Stimulated activated CD8-positive, alpha-beta memory T cell treated with anti-CD3 and anti-CD28 coated beads, Interleukin-2, amount 100 ng/mL, for 48 hours (primary cell): Measurements from ENCODE around the gene LBH.

Experiments
- DNase-seq, 2 donors: peaks; one replicate each; pipeline ENCODE4 v3.0.0-alpha.2; 2020; ENCODE audit warnings: low read depth in 2 of 2

Gene LBH

GRCh38 chr2:30273574-30273929 lies 42.2 kb downstream of the LBH start:
- no peak for DNase-seq

DNA sequence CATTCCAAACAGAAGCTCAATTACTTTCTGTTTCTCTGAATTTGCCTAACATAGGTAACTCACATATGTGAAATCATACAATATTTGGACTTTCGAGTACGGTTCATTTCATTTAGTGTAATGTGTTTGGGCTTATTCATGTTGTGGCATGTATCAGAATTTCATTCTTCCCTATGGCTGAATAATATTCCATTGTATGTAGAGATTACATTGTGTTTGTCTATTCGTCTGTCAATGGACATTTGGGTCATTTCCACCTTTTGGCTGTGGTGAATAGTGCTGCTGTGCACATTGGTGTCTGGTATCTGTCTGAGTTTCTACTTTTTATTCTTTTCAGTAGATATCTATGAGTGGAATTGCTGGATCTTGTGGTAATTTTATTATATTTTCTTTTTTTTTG lies 43.9 kb downstream of the LBH start:
- no peak for DNase-seq

- no peak for DNase-seq
Observed at GRCh38 chr2:30276455-30276911, 45.1 kb downstream of the LBH start.

- no peak for DNase-seq
Observed at GRCh38 chr2:30277582-30277981, 46.2 kb downstream of the LBH start.

DNA sequence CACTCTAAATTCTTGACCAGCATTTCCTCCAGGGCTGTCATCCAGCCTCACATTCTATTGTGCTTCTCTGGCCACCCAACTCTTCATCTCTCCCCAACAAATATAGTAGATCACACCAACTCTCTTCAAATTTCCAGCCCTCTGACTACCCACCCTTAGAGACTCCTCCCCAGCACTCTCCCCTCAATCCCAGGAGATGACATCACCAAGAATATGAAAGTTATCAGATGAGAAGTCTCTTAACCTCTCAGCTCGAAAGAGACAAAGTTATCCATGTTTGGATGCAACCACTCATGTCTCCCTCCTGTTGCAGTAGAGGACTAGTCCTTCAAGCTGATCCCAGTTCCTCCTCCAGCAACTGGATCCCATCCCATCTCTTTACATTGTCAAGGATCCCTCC lies 47.1 kb downstream of the LBH start:
- no peak for DNase-seq

DNA sequence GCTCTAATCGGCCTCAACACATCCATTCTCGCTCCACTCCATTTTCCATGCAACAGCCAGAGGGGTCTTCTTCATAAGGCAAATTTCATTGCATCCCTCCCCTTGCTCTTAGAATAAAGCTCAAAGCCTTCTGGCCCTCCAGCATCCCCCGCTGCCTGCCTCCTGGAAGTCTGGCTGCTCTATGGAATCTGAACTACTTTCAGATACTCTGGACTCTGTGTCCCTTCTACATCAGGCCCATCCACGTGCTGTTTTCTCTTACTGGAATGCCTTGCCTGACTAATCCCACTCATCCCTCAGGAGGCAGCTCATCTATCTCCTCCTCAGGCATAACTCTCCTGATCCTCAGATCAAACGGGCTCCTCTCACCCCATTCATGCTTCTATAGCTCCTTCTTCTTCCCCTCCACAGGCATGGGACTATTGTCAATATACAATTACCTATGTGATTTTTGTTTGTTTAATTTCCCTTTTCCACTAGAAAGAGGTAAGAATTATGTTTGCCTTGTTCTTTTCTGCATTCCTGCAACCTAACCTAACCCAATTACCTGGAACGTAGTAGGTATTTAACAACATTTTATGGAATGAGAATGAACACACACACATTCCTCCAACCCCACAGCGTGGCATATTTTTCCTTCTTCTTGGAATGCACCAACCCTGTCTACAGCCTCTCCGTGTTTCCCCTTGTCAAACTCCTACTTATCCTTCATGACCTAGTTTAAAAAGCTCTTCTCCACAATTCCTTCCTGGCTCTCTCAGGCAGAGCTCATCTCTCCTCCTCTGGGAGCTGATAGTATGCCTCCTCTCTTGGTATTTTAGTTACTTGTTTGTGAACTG lies 49.5 kb downstream of the LBH start:
- no peak for DNase-seq

- no peak for DNase-seq
Observed at GRCh38 chr2:30282081-30282480, 50.7 kb downstream of the LBH start.

DNA sequence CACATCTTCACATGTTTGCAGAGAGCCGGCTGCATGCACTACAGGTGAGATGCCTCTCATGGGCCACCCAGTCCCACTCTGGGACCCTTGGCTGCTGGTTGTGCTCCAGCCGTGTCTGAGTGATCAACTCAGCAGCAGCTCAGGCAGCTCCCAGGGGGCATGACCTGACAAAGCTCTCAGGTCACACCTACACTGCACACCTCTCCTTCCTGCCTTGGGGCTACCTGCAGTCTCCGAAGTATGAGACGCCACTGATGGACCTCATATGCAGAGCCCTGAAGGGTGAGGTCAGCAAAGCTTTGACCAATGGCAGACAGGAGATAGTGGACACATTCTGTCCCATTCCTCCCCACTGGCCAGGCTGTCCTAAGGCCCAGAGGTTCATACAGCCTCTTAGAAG lies 51.4 kb downstream of the LBH start:
- DNase-seq: no peak

DNA sequence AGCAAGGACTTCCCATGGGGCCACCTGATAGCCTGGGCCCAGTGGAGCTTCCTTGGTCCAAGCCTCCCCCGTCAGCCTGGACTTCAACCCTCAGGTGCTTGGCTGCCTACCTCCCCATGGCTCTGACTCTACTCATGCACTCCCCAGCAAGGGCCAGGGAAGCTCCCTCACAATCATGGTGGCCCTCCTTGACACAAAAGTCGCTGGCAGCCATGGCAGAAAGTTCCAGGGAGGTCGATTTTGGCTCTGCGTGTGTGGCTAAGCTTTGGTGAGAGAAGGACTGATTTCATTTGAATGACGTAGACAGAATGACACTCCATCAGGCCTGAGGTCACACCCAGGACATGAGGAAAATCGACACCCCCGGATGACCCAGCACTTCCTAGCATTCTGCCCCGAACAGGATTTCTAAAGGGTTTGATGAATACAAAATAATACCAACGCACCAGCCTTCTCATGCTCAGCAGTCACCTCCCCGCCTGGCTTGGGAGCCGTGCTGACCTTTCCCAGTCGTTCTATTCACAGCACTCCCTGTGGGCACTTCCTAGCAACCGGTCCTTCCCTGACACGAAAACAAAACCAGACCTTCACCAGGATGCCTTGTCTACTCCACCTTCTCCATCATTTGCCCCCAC lies 52.7 kb downstream of the LBH start:
- no peak for DNase-seq

DNA sequence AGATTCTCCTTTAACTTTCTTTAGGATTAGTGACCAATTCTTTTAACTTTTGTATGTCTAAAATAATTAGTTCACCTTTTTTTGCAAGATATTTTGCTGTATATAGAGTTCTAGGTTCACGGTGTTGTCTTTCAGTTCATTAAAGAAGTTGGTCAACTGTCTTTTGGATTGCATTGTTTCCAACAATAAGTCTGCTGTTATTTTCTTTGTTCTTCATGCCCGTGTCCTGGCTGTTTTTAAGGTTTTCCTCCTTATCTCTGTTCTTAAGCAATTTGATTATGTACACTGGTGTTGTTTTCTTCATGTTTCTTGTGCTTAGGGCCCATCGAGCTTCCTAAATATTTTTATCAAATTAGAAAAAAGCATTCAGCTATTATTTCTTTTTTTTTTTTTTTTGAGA lies 54.4 kb downstream of the LBH start:
- DNase-seq: no peak

DNA sequence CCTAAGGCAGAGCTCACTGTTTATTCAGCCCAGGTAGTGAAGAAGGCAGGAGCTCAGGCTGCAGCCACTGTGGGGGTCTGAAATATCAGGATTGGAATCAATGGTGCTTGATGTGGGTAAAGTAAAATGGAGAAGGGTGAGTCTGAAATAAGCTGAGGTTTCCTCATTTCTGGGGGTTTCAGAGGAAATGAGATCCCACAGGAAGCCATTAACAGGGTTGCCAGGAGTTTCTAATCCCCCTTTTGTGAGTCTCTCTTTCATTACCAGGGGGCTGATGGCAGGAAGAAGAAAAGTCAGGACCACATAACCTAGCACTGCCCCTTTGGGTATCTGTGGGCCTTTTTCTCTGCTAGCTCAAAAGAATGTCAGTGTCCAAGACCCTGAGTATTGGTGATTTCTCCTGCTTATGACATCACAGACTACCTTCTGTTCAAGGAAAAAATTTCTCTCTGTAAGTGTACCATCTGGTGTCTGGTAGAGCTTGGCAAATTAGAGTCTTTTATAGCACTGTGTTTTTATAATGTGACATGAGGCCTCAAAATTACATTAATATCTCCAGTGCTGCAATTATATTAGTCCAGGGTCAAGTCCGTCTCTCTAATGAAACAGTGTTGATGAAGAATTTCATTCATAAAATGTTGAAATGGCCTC lies 56.0 kb downstream of the LBH start:
- DNase-seq: no peak

GRCh38 chr2:30287857-30288513 lies 56.7 kb downstream of the LBH start:
- DNase-seq: no peak

DNA sequence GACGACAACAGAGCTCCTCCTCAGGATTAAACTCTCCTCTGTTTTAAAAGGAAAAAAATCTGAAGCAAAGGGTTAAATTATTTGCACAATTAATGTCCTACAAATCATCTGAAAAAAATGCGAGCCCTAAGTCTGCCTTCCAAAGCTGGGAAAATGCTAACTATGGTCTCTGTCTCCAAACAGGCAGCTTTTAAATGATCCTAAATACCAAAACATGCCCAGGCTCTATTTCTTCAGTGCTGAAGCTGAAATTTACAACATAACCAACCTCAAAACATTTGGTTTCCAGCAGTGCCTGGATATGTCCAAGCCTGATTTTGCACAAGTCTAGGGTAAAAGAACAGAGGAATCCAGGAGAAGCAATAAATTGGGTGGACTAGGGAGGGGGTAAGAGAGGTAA lies 57.2 kb downstream of the LBH start:
- DNase-seq: no peak

GRCh38 chr2:30293303-30293921 lies 62.1 kb downstream of the LBH start:
- no peak for DNase-seq

DNA sequence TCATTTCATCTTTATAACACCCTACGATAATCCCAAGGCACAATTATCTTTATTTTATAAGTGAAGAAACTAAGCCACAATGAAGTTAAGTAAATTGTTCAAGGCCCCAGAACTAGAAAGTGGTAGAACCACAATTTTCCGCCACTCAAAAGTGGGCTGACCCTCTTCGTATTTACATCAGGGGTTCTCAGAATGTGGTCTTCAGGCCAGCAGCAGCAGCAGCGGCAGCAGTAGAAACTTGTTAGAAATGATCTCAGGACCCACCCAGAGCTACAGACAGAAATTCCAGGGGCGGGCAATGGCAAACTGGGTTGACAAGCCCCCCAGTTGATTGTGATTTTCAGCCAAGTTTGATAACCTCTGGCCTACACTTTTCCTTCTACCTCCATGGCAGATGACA lies 62.8 kb downstream of the LBH start:
- no peak for DNase-seq

- no peak for DNase-seq
Observed at GRCh38 chr2:30296496-30296895, 65.2 kb downstream of the LBH start.

DNA sequence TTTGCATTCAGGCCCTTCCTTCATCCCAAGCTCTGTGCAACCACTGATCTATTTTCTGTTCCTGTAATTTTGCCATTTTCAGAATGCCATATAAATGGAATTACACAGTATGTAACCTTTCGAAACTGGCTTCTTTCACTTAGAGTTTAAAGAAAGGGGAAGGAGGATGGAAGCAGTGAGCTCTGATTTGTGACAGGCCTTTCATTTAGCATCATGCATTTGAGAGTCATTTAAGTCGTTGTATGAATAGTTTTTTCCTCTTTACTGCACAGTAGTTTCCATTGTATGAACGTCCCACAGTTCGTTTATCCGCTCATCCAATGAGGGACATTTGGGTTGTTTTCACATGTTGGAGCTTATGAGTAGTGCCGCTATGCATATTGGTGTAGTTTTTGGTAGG lies 67.0 kb downstream of the LBH start:
- DNase-seq: no peak

DNA sequence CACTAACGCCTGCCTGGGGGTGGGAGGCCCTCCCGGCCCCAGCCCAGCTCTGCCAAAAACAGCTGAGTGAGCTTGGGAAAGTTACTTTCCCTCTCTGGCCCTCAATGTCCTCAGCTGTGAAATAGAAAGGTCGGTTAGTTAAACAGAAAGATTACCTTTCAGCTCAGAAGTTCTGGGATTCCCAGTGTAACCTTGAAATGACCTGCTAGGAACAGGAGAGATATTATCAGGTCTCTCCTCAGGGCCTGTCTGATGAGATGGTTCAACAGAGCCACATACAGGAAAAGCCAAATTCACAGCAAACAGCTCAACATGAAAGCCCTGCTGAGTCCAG lies 68.8 kb downstream of the LBH start:
- DNase-seq: no peak

GRCh38 chr2:30300456-30301221 lies 69.3 kb downstream of the LBH start:
- DNase-seq: no peak

- no peak for DNase-seq
Observed at GRCh38 chr2:30301551-30301950, 70.2 kb downstream of the LBH start.

DNA sequence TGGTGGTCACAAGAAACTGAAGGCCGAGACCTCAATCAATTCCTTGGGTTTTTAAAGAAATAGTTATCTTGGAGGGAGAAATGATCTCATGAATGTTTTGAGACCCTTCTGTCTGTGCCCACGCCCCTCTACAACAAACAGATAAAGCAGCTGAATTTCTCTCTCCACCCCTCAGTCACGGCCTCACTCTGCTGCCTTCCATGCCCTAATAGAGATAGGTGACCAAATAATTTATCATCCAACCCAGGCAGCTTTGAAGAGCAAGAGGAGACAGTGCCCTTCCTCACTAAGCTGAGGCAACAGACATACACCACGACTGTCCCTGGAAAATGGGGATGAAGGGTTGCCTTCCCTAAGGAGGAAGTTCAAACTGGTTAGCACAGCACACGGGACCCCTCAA lies 71.2 kb downstream of the LBH start:
- DNase-seq: no peak
